Measurements from ENCODE around the gene CINP.
A peak's percentile ranks its signal among the peaks of the same experiment; 100 is the strongest.

Gene CINP

GRCh38 chr14:102362545-102363181, at the start of gene CINP, which contains the start of gene TECPR2:
CINP (minus strand) TSS chr14:102362890; CDS start chr14:102362851, 39 bp downstream.
TECPR2 (plus strand) TSS chr14:102362941; CDS start chr14:102376722, 13,781 bp downstream.
- peak; percentile 96 for DNase-seq (ENCODE audit: low spot score)

GRCh38 chr14:102408724-102409123, 46.0 kb upstream of the CINP start:
- DNase-seq (ENCODE audit: low spot score): peak; percentile 9

GRCh38 chr14:102407258-102407657, 44.6 kb upstream of the CINP start:
- no peak for DNase-seq (ENCODE audit: low spot score)

DNA sequence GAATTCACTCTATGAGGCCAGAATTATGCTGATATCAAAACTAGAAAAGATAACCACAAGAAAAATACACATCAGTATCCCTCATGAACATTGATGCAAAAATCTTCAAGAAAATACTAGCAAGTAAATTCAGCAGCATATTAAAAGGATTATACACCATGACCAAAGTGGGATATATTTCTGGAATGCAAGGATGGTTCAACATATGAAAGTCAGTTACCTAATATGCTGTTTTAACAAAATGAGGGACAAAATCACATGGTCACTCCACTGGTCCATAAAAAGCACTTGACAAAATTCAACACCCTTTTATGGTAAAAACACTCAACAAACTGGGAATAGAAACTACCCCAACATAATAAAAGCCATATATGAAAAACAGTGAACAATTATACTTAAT, 40.3 kb upstream of the CINP start:
- DNase-seq (ENCODE audit: low spot score): no peak

DNA sequence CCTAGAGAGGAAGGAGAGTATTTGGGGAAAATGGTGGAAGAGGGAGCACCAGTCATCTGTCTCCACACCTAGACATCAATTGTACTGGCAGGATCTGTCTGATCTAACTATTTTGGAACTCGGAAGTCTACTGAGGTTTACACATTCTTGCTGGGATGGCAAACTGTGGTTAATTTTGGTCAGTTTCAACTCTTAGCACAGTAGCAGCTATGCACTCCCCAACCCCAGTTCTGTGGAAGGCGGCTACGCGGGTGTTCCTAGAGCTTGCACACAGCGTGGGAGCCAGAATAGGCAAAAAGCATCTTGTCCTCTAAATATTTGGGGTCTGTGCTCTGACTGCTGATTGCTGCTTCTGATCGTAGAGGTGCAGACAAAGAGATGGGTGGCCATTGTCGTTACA, 33.8 kb upstream of the CINP start:
- DNase-seq (ENCODE audit: low spot score): no peak

DNA sequence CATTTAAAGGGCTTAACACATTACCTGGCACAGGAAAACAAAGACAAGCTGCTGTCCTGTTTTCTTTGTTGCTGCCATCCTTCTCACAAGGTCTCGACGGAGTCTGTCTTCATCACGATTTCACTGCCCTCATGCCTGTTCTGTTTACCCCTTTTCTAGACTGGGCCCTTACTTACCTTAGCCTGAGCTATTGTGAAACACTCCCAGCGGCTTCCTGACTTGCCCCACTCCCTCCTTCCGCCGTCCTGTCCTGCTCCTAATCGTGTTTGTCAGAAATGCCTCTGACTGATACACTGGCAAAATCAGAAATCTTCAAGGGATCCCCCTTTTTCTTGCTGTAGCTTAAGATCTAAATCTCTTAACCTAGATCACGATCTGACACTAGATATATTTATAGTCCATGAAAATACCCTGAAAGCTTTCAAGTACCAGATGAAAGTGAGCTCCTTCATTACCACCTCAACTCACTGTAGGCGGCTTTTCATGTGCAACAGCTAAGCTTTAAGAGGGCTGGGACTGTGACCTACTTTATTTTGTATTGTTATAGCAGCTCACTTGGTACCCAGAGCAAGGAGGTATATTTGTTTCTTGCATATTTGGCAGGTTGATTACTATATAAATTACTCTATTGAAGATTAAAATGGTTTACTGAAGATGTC, 32.2 kb upstream of the CINP start:
- DNase-seq (ENCODE audit: low spot score): no peak

GRCh38 chr14:102392506-102392905, 29.8 kb upstream of the CINP start:
- DNase-seq (ENCODE audit: low spot score): no peak

GRCh38 chr14:102390064-102390855, 27.6 kb upstream of the CINP start:
- no peak for DNase-seq (ENCODE audit: low spot score)

GRCh38 chr14:102389246-102389645, 26.6 kb upstream of the CINP start:
- no peak for DNase-seq (ENCODE audit: low spot score)

GRCh38 chr14:102387086-102387485, 24.4 kb upstream of the CINP start:
- DNase-seq (ENCODE audit: low spot score): no peak

DNA sequence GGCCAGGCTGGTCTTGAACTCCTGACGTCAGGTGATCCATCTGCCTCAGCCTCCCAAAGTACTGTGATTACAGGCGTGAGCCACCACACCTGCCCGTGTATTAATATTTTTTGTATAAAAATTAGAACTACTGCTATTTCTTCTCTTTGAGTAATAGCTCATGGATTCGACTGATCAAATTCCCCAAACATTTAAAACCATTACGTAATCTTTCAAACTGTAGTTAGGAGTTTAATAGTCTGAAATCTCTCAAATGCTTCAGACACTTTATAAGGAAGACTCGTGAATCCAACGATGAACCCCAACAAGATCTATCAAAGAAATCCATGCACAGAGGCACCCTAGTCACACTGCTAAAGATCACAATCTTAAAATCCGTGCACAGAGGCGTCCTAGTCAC, 16.1 kb upstream of the CINP start:
- no peak for DNase-seq (ENCODE audit: low spot score)

- no peak for DNase-seq (ENCODE audit: low spot score)
These were observed 15.0 kb upstream of the CINP start for GRCh38 chr14:102377696-102378095.

- DNase-seq (ENCODE audit: low spot score): no peak
These were observed 12.4 kb upstream of the CINP start for GRCh38 chr14:102375119-102375518.

GRCh38 chr14:102374264-102374663, 11.6 kb upstream of the CINP start:
- no peak for DNase-seq (ENCODE audit: low spot score)

GRCh38 chr14:102373110-102373509, 10.4 kb upstream of the CINP start:
- DNase-seq (ENCODE audit: low spot score): no peak

DNA sequence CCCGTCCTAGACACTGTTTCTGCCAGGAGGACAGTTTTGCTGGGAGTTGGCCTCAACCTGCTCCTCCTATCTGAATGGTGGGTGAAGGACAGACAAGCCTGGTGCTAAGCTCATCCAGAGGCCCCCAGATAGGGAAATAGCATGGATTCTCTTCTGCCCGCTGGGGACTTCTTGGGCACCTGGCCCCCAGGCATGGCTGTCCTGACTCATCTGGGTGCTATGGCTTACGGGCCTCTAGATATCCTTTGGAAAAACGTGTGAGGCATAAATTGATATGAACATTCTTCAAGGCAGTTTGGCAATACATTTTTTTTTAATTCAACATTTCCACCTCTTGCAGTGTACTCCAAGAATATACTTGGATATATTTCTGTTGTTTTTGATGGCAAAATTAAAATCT, 8.7 kb upstream of the CINP start:
- DNase-seq (ENCODE audit: low spot score): no peak

DNA sequence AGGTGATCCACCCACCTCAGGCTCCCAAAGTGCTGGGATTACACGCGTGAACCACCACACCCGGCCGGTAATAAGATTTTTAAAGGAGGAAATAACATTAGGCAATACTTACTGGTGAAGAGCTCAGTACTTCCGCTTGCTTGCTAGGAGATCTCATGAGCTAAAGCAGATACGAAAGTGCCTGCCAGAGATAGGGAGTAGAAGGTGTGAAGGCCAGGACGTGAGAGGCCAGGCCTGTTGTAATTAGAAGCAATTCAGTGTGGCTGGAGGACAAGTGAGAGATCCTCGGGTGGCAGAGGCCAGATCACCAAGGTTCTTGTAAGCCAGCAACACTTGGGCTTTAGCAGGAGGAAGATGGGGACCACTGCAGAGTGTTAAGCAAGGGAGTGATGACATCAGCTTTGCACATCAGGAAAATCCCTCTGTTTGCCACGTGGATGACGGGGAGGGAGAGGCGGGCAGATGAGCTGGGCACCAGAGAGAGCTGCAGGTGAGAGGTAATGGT, 7.7 kb upstream of the CINP start:
- no peak for DNase-seq (ENCODE audit: low spot score)

- DNase-seq (ENCODE audit: low spot score): peak; percentile 79
These were observed 673 bp upstream of the CINP start for GRCh38 chr14:102363182-102363943.

GRCh38 chr14:102362084-102362483, 606 bp downstream of the CINP start:
- DNase-seq (ENCODE audit: low spot score): peak; percentile 88

- DNase-seq (ENCODE audit: low spot score): no peak
These were observed 2.3 kb downstream of the CINP start for GRCh38 chr14:102360388-102360787.

DNA sequence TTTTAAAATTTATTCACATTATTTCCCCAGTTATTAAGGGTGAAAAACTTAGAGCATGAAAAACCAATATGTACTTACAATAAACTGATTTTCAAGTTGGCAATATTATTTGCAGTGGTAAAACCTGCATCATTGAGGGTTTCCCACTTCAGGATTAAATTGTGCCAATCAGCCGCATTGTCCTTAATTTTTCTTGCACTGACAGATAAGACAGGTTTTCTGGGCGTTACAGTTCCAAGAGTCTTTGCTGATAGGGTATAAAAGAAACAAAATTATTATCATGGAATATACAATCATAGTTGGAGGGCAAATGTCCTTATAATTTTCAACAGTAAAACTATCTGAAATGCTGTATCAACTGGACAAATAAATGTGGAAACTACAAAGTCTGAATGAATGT, 3.3 kb downstream of the CINP start:
- no peak for DNase-seq (ENCODE audit: low spot score)

GRCh38 chr14:102356280-102356679, 6.4 kb downstream of the CINP start:
- no peak for DNase-seq (ENCODE audit: low spot score)

Data from RKO (cell line).